Measurements from ENCODE around the gene VSTM2B.

Gene VSTM2B

DNA sequence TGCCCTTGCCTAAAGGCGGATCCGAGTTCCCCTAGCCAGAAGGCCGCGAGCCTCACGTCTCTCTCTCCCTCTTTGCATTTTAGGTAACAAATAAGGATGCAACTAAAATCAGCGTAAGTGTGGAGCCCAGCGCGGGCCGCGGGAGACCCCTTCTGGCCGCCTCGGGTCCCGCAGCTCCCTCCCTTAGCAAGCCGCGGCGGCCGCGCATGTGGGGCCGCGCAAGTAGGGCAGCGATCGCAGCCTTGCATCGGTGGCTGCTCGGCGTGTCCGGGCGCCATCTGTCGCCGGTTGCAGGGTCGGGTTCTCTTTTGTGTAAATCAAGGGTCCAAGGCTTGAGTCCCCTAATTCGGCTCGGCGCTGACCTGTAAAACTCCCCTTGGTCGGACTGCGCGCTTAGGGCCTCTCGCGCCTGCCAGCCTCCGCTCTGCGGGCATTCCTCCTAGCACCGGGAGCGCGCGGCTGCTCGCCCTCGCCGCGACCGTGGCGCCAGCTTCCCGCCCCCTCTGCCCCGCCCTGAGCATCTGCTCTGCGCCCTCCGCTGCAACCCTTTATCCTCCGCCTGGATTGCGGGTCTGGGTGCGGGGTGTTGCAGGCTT, 2.7 kb downstream of the VSTM2B start:
- Histone ChIP-seq H2BK120ac (ENCODE audit: low read depth, low read length) (no peak overlapping the region), H3K4me1 (ENCODE audit: control insufficient read depth in 2 of 2, insufficient read depth in 1 of 2, low read depth in 1 of 2, low read length in 2 of 2) (peaks cover 5 to 25% of the 10 kb centered on the region in 2 donors), H4K91ac (ENCODE audit: low read depth, low read length, poor library complexity) (no peak overlapping the region), H3K4ac (ENCODE audit: low read length) (no peak overlapping the region), H4K8ac (ENCODE audit: low read depth, low read length) (peak overlapping the region; percentile 53), H3K4me3 (ENCODE audit: low read length in 2 of 2) (peak overlapping the region; percentile 31 to 72), H3K9me3 (replicated peaks in 1 of 2; ENCODE audit: control insufficient read depth in 2 of 2, insufficient read depth in 1 of 2, low read depth in 1 of 2, low read length in 2 of 2) (peaks cover 0 to 6% of the 10 kb centered on the region in 2 donors), H2AK5ac (ENCODE audit: low read depth, low read length) (peak overlapping the region; percentile 40), H2BK15ac (ENCODE audit: low read length) (no peak overlapping the region), H3K14ac (ENCODE audit: low read length) (no peak overlapping the region), H2BK5ac (ENCODE audit: low read length) (no peak overlapping the region), H3K18ac (ENCODE audit: low read length) (peak overlapping the region; percentile 94), H3K27me3 (ENCODE audit: control insufficient read depth in 3 of 3, insufficient read depth in 3 of 3, low read depth in 1 of 3, low read length in 3 of 3) (peaks cover 28 to 91% (median 68%) of the 10 kb centered on the region in 3 experiments), H2AFZ (ENCODE audit: low read length) (peak overlapping the region; percentile 91), H3K23ac (ENCODE audit: low read depth, low read length, poor library complexity) (peak overlapping the region; percentile 18), H2BK12ac (ENCODE audit: low read length) (no peak overlapping the region), H3K27ac (replicated peaks; ENCODE audit: low read length) (no peak overlapping the region), H3K79me1 (ENCODE audit: low read depth, low read length) (no peaks in the 10 kb centered on the region), H3K9ac (ENCODE audit: low read depth, low read length, poor library complexity) (peak overlapping the region; percentile 54), H3K4me2 (ENCODE audit: insufficient read depth, low read length, poor library complexity, severe bottlenecking) (peak overlapping the region; percentile 91), H3K36me3 (replicated peaks in 1 of 2; ENCODE audit: control insufficient read depth in 2 of 2, insufficient read depth in 2 of 2, low read length in 2 of 2) (no peaks in the 10 kb centered on the region)
- WGBS, 2 donors (ENCODE audit: extremely low coverage in 2 of 2, insufficient read length in 2 of 2, insufficient replicate concordance in 1 of 2) = no CpG with 5 or more reads among the region's 57 CpGs
- peak; percentile 81 for DNase-seq (ENCODE audit: low spot score)

DNA sequence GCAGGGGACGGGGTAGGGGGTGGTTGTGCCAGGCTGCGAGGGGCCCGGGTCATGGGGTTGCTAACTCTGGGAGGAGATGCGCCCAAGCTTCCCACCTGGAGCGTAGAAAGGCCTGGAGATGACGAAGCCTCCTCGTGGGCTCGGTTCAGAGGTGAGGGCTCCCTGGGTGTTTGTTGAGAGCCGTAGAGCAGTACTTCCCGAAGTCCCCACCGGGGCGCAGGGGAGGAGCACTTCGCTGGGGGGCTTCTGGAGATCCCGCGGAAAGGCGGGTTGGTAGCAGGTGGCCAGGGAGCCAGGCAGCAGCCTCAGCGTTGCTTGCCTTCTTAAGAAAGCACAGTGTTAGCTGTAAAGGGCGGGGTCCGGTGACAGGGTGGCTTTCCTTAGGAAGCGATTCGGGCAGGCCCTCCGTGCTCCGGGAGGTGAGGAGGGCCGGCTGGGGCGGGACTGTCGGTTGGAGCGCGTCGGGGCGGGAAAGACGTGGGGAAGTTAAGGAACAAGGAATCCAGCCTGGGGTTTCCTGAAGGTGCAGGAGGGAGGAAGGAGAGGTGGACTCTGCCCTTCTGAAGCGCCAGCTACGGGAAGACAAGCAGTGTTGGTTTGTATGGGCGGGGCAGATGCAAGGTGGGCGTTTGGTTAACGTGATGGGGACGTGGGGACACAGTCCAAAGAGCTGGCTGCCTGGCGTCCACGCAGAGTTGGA, 3.3 kb downstream of the VSTM2B start:
- DNase-seq (ENCODE audit: low spot score) = peak; percentile 26
- peak overlapping the region; percentile 90 for H2BK15ac ChIP-seq (ENCODE audit: low read length)
- H3K4me3 ChIP-seq (ENCODE audit: low read length in 2 of 2) = peak overlapping the region in 1 of 2 donors; percentile 78
- peak overlapping the region; percentile 91 for H2AFZ ChIP-seq (ENCODE audit: low read length)
- H3K9me3 ChIP-seq (replicated peaks in 1 of 2; ENCODE audit: control insufficient read depth in 2 of 2, insufficient read depth in 1 of 2, low read depth in 1 of 2, low read length in 2 of 2) = peaks cover 0 to 6% of the 10 kb centered on the region in 2 donors
- H3K4me2 ChIP-seq (ENCODE audit: insufficient read depth, low read length, poor library complexity, severe bottlenecking) = peak overlapping the region; percentile 91
- peaks cover 5 to 25% of the 10 kb centered on the region in 2 donors for H3K4me1 ChIP-seq (ENCODE audit: control insufficient read depth in 2 of 2, insufficient read depth in 1 of 2, low read depth in 1 of 2, low read length in 2 of 2)
- H3K9ac ChIP-seq (ENCODE audit: low read depth, low read length, poor library complexity) = peak overlapping the region; percentile 79
- peak overlapping the region; percentile 37 for H3K23ac ChIP-seq (ENCODE audit: low read depth, low read length, poor library complexity)
- H3K14ac ChIP-seq (ENCODE audit: low read length) = peak overlapping the region; percentile 3
- no peaks in the 10 kb centered on the region for H3K36me3 ChIP-seq (replicated peaks in 1 of 2; ENCODE audit: control insufficient read depth in 2 of 2, insufficient read depth in 2 of 2, low read length in 2 of 2)
- H3K27ac ChIP-seq (replicated peaks; ENCODE audit: low read length) = no peak overlapping the region
- H2BK12ac ChIP-seq (ENCODE audit: low read length) = no peak overlapping the region
- H3K79me1 ChIP-seq (ENCODE audit: low read depth, low read length) = no peaks in the 10 kb centered on the region
- H3K18ac ChIP-seq (ENCODE audit: low read length) = peak overlapping the region; percentile 94
- no peak overlapping the region for H4K91ac ChIP-seq (ENCODE audit: low read depth, low read length, poor library complexity)
- H2BK120ac ChIP-seq (ENCODE audit: low read depth, low read length) = no peak overlapping the region
- H4K8ac ChIP-seq (ENCODE audit: low read depth, low read length) = peak overlapping the region; percentile 53
- H2BK5ac ChIP-seq (ENCODE audit: low read length) = no peak overlapping the region
- peak overlapping the region; percentile 40 for H2AK5ac ChIP-seq (ENCODE audit: low read depth, low read length)
- H3K27me3 ChIP-seq (ENCODE audit: control insufficient read depth in 3 of 3, insufficient read depth in 3 of 3, low read depth in 1 of 3, low read length in 3 of 3) = peaks cover 28 to 84% (median 66%) of the 10 kb centered on the region in 3 experiments
- H3K4ac ChIP-seq (ENCODE audit: low read length) = no peak overlapping the region
- no CpG with 5 or more reads among the region's 39 CpGs for WGBS, 2 donors (ENCODE audit: extremely low coverage in 2 of 2, insufficient read length in 2 of 2, insufficient replicate concordance in 1 of 2)

DNA sequence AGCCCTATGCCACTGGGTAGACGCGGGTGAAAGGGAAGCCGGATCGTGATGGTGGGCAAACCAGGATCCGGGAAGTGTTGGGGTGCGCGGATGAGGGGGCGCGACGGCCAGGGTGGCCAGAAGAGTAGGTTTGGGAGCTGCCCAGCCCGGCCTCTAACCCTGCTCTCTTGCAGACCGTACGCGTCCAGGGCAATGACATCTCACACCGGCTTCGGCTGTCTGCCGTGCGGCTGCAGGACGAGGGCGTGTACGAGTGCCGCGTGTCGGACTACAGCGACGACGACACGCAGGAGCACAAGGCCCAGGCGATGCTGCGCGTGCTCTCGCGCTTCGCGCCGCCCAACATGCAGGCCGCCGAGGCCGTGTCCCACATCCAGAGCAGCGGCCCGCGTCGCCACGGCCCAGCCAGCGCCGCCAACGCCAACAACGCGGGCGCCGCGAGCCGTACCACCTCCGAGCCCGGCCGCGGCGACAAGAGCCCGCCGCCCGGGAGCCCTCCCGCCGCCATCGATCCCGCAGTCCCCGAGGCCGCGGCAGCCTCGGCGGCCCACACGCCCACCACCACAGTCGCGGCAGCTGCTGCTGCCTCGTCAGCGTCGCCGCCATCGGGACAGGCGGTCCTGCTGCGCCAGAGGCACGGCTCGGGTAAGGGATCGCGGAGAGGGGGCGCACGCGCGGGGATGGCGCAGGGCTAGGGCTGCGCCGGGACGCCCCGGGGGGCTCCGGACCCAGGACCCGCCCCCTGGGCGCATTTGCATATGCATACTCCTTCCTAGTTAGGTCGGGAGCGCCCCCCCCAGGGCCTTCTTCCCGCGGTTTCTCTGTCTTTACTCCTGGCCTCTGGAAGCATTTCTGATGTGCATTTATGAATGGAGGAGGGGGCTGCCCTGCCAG, 4.1 kb downstream of the VSTM2B start:
- Histone ChIP-seq H3K27me3 (ENCODE audit: control insufficient read depth in 3 of 3, insufficient read depth in 3 of 3, low read depth in 1 of 3, low read length in 3 of 3) (peaks cover 28 to 79% (median 59%) of the 10 kb centered on the region in 3 experiments), H2AFZ (ENCODE audit: low read length) (peak overlapping the region; percentile 74), H3K4me2 (ENCODE audit: insufficient read depth, low read length, poor library complexity, severe bottlenecking) (peak overlapping the region; percentile 91), H4K8ac (ENCODE audit: low read depth, low read length) (peak overlapping the region; percentile 3), H3K9ac (ENCODE audit: low read depth, low read length, poor library complexity) (peak overlapping the region; percentile 79), H3K9me3 (replicated peaks in 1 of 2; ENCODE audit: control insufficient read depth in 2 of 2, insufficient read depth in 1 of 2, low read depth in 1 of 2, low read length in 2 of 2) (peaks cover 0 to 6% of the 10 kb centered on the region in 2 donors), H3K79me1 (ENCODE audit: low read depth, low read length) (no peaks in the 10 kb centered on the region), H2BK120ac (ENCODE audit: low read depth, low read length) (peak overlapping the region; percentile 89), H2AK5ac (ENCODE audit: low read depth, low read length) (peak overlapping the region; percentile 40), H3K27ac (replicated peaks; ENCODE audit: low read length) (no peak overlapping the region), H3K4ac (ENCODE audit: low read length) (peak overlapping the region; percentile 30), H3K18ac (ENCODE audit: low read length) (peak overlapping the region; percentile 94), H3K4me3 (ENCODE audit: low read length in 2 of 2) (peak overlapping the region in 1 of 2 donors; percentile 78), H2BK12ac (ENCODE audit: low read length) (peak overlapping the region; percentile 1), H3K36me3 (replicated peaks in 1 of 2; ENCODE audit: control insufficient read depth in 2 of 2, insufficient read depth in 2 of 2, low read length in 2 of 2) (no peaks in the 10 kb centered on the region), H3K4me1 (ENCODE audit: control insufficient read depth in 2 of 2, insufficient read depth in 1 of 2, low read depth in 1 of 2, low read length in 2 of 2) (peaks cover 5 to 21% of the 10 kb centered on the region in 2 donors), H2BK5ac (ENCODE audit: low read length) (no peak overlapping the region), H3K14ac (ENCODE audit: low read length) (peak overlapping the region; percentile 3), H2BK15ac (ENCODE audit: low read length) (peak overlapping the region; percentile 90), H3K23ac (ENCODE audit: low read depth, low read length, poor library complexity) (peak overlapping the region; percentile 37), H4K91ac (ENCODE audit: low read depth, low read length, poor library complexity) (no peak overlapping the region)
- peak; percentile 54 for DNase-seq (ENCODE audit: low spot score)
- no CpG with 5 or more reads among the region's 100 CpGs for WGBS, 2 donors (ENCODE audit: extremely low coverage in 2 of 2, insufficient read length in 2 of 2, insufficient replicate concordance in 1 of 2)

Measured in neuronal stem cell (in vitro differentiated cells).